ENCODE data around the gene RMRP. TPM values are rescaled to one million over a fixed set of nuclear protein-coding genes. Genes with fewer than 3 reads are reported as not detected.
"Not testable (repeated sequence)": the region's sequence is repeated elsewhere in the genome, so short reads cannot be mapped to it uniquely, and the experiment has no call there.

Gene RMRP
- total RNA-seq, 1 donor = 88,726 TPM

- Histone ChIP-seq H3K4me3 (ENCODE audit: insufficient read depth, low read length) (no peak overlapping the region), H4K20me1 (ENCODE audit: insufficient read depth, low read length) (no peaks in the 10 kb centered on the region), H3K4me1 (ENCODE audit: insufficient read depth, low read length) (peaks cover 18% of the 10 kb centered on the region), H3K36me3 (ENCODE audit: insufficient read depth, low read length) (no peaks in the 10 kb centered on the region), H3K27me3 (ENCODE audit: insufficient read depth, low read length) (no peaks in the 10 kb centered on the region), H3K27ac (ENCODE audit: low read depth, low read length) (no peak overlapping the region), H2AFZ (ENCODE audit: low read length) (no peak overlapping the region), H3K4me2 (ENCODE audit: insufficient read depth, low read length) (no peak overlapping the region), H3K79me2 (ENCODE audit: insufficient read depth, low read length) (no peaks in the 10 kb centered on the region), H3K9me3 (ENCODE audit: low read depth, low read length) (no peaks in the 10 kb centered on the region)
- no peak for TF ChIP-seq CTCF (IDR thresholded peaks at IDR 0.05; ENCODE audit: extremely low read depth, low read depth, low read length)
- no peak for DNase-seq (ENCODE audit: insufficient read length, low spot score, missing footprints)
Measured at GRCh38 chr9:35639631-35640030, 18.2 kb downstream of the RMRP start.

GRCh38 chr9:35639225-35639624, 18.6 kb downstream of the RMRP start:
- not testable (repeated sequence) for H3K9me3 ChIP-seq (ENCODE audit: low read depth, low read length); H3K4me3 ChIP-seq (ENCODE audit: insufficient read depth, low read length); H3K36me3 ChIP-seq (ENCODE audit: insufficient read depth, low read length); H2AFZ ChIP-seq (ENCODE audit: low read length); H3K27ac ChIP-seq (ENCODE audit: low read depth, low read length); H4K20me1 ChIP-seq (ENCODE audit: insufficient read depth, low read length); DNase-seq (ENCODE audit: insufficient read length, low spot score, missing footprints); H3K79me2 ChIP-seq (ENCODE audit: insufficient read depth, low read length); H3K27me3 ChIP-seq (ENCODE audit: insufficient read depth, low read length); H3K4me2 ChIP-seq (ENCODE audit: insufficient read depth, low read length)
- peaks cover 14% of the 10 kb centered on the region for H3K4me1 ChIP-seq (ENCODE audit: insufficient read depth, low read length)

GRCh38 chr9:35638751-35639150, 19.1 kb downstream of the RMRP start:
- H3K4me1 ChIP-seq (ENCODE audit: insufficient read depth, low read length) = peaks cover 12% of the 10 kb centered on the region
- H3K27me3 ChIP-seq (ENCODE audit: insufficient read depth, low read length); H2AFZ ChIP-seq (ENCODE audit: low read length); H3K79me2 ChIP-seq (ENCODE audit: insufficient read depth, low read length); H3K4me3 ChIP-seq (ENCODE audit: insufficient read depth, low read length); H3K9me3 ChIP-seq (ENCODE audit: low read depth, low read length); H3K27ac ChIP-seq (ENCODE audit: low read depth, low read length); H4K20me1 ChIP-seq (ENCODE audit: insufficient read depth, low read length); H3K4me2 ChIP-seq (ENCODE audit: insufficient read depth, low read length); DNase-seq (ENCODE audit: insufficient read length, low spot score, missing footprints); H3K36me3 ChIP-seq (ENCODE audit: insufficient read depth, low read length): not testable (repeated sequence)

- Histone ChIP-seq H3K4me1 (ENCODE audit: insufficient read depth, low read length) (peaks cover 12% of the 10 kb centered on the region), H3K4me2 (ENCODE audit: insufficient read depth, low read length) (peak overlapping the region; percentile 11)
- H3K36me3 ChIP-seq (ENCODE audit: insufficient read depth, low read length); DNase-seq (ENCODE audit: insufficient read length, low spot score, missing footprints); H4K20me1 ChIP-seq (ENCODE audit: insufficient read depth, low read length); H3K9me3 ChIP-seq (ENCODE audit: low read depth, low read length); H3K27ac ChIP-seq (ENCODE audit: low read depth, low read length); H3K4me3 ChIP-seq (ENCODE audit: insufficient read depth, low read length); H3K27me3 ChIP-seq (ENCODE audit: insufficient read depth, low read length); H3K79me2 ChIP-seq (ENCODE audit: insufficient read depth, low read length); H2AFZ ChIP-seq (ENCODE audit: low read length): not testable (repeated sequence)
Measured at GRCh38 chr9:35637427-35637955, 20.3 kb downstream of the RMRP start.

GRCh38 chr9:35636877-35637246, 21.0 kb downstream of the RMRP start:
- DNase-seq (ENCODE audit: insufficient read length, low spot score, missing footprints); H3K4me3 ChIP-seq (ENCODE audit: insufficient read depth, low read length); H3K27ac ChIP-seq (ENCODE audit: low read depth, low read length); H4K20me1 ChIP-seq (ENCODE audit: insufficient read depth, low read length); H3K9me3 ChIP-seq (ENCODE audit: low read depth, low read length); H3K27me3 ChIP-seq (ENCODE audit: insufficient read depth, low read length); H2AFZ ChIP-seq (ENCODE audit: low read length); H3K4me2 ChIP-seq (ENCODE audit: insufficient read depth, low read length); H3K79me2 ChIP-seq (ENCODE audit: insufficient read depth, low read length); H3K36me3 ChIP-seq (ENCODE audit: insufficient read depth, low read length): not testable (repeated sequence)
- peaks cover 12% of the 10 kb centered on the region for H3K4me1 ChIP-seq (ENCODE audit: insufficient read depth, low read length)

GRCh38 chr9:35636135-35636876, 21.5 kb downstream of the RMRP start:
- H3K36me3 ChIP-seq (ENCODE audit: insufficient read depth, low read length) = no peaks in the 10 kb centered on the region
- TF ChIP-seq CTCF (IDR thresholded peaks at IDR 0.05; ENCODE audit: extremely low read depth, low read depth, low read length) = no peak
- DNase-seq (ENCODE audit: insufficient read length, low spot score, missing footprints) = no peak
- H3K4me1 ChIP-seq (ENCODE audit: insufficient read depth, low read length) = peaks cover 12% of the 10 kb centered on the region
- no peaks in the 10 kb centered on the region for H4K20me1 ChIP-seq (ENCODE audit: insufficient read depth, low read length)
- no peak overlapping the region for H3K4me3 ChIP-seq (ENCODE audit: insufficient read depth, low read length)
- no peaks in the 10 kb centered on the region for H3K9me3 ChIP-seq (ENCODE audit: low read depth, low read length)
- no peaks in the 10 kb centered on the region for H3K27me3 ChIP-seq (ENCODE audit: insufficient read depth, low read length)
- H3K79me2 ChIP-seq (ENCODE audit: insufficient read depth, low read length) = no peaks in the 10 kb centered on the region
- H2AFZ ChIP-seq (ENCODE audit: low read length) = no peak overlapping the region
- no peak overlapping the region for H3K27ac ChIP-seq (ENCODE audit: low read depth, low read length)
- H3K4me2 ChIP-seq (ENCODE audit: insufficient read depth, low read length) = no peak overlapping the region

Data from osteoblast (primary cell).